Measurements from ENCODE around the gene SNRPE.

Gene SNRPE

GRCh38 chr1:203911806-203912205, 50.4 kb downstream of the SNRPE start:
- H3K4me3 ChIP-seq (replicated peaks; ENCODE audit: low read depth, low read length) = no peak overlapping the region
- no peak for DNase-seq (ENCODE audit: extremely low read depth, low read depth)
- no peak for TF ChIP-seq CTCF (IDR thresholded peaks at IDR 0.05; ENCODE audit: low read depth, low read length, missing control alignments)

- no peak for TF ChIP-seq CTCF (IDR thresholded peaks at IDR 0.05; ENCODE audit: low read depth, low read length, missing control alignments)
- DNase-seq (ENCODE audit: extremely low read depth, low read depth) = no peak
- no peak overlapping the region for H3K4me3 ChIP-seq (replicated peaks; ENCODE audit: low read depth, low read length)
Observed at GRCh38 chr1:203913073-203913521, 51.7 kb downstream of the SNRPE start.

- TF ChIP-seq CTCF (IDR thresholded peaks at IDR 0.05; ENCODE audit: low read depth, low read length, missing control alignments) = no peak
- DNase-seq (ENCODE audit: extremely low read depth, low read depth) = no peak
- no peak overlapping the region for H3K4me3 ChIP-seq (replicated peaks; ENCODE audit: low read depth, low read length)
Observed at GRCh38 chr1:203914292-203914691, 52.9 kb downstream of the SNRPE start.

GRCh38 chr1:203915811-203916210, 54.4 kb downstream of the SNRPE start:
- no peak for DNase-seq (ENCODE audit: extremely low read depth, low read depth)
- TF ChIP-seq CTCF (IDR thresholded peaks at IDR 0.05; ENCODE audit: low read depth, low read length, missing control alignments) = no peak
- H3K4me3 ChIP-seq (replicated peaks; ENCODE audit: low read depth, low read length) = no peak overlapping the region

GRCh38 chr1:203916756-203917155, 55.4 kb downstream of the SNRPE start:
- no peak for TF ChIP-seq CTCF (IDR thresholded peaks at IDR 0.05; ENCODE audit: low read depth, low read length, missing control alignments)
- DNase-seq (ENCODE audit: extremely low read depth, low read depth) = no peak

More at GRCh38 chr1:203916756-203917155, 55.4 kb downstream of the SNRPE start:
- H3K4me3 ChIP-seq (replicated peaks; ENCODE audit: low read depth, low read length) = no peak overlapping the region

Data from HFF-Myc (cell line).